Retina (tissue), 1 donor: ENCODE measurements around the gene DNAH10.
"Not testable (repeated sequence)": the region's sequence is repeated elsewhere in the genome, so short reads cannot be mapped to it uniquely, and the experiment has no call there.

ENCODE experiments used
- DNase-seq: peaks from one replicate; pipeline ENCODE4 v3.0.0-alpha.2; 2016

DNAH10 gene

DNA sequence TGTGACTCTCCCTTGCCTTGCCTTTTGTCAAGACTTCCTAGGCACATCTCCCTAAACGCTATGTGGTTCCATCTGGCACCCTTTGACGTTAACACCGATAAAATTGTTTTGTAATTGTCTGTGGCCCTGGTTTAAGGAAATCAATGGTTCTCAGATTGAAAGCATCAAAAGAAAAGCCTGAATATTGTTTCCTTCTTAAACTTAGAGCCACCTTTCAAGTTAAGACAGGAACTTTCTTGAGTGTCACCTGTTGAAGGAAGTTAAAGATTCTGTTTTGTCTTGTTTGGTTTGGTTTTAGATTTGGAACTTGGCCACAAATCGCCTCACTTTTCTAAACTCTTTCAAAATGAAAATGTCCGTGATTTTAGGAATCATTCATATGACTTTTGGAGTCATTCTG lies 14.8 kb upstream of the DNAH10 start:
- DNase-seq = no peak

DNA sequence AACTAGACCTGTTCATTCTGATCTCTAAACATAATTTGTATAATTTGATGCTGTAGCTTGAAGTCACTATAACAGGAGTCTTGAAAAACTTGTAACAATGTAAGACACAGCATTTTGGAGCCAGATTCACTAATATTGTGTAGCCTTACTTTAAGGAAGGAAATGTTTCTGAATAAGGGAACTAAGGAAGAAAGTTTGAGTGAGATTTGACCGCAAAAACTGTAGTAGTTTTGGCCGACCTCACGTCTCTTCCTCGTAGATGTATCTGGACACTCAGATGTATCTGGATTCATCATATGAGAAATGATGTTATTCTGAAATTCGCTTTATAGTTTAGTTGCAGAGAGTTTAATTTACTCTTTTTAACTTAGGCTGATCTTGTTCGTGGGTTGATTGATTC lies 13.9 kb upstream of the DNAH10 start:
- DNase-seq = no peak

DNA sequence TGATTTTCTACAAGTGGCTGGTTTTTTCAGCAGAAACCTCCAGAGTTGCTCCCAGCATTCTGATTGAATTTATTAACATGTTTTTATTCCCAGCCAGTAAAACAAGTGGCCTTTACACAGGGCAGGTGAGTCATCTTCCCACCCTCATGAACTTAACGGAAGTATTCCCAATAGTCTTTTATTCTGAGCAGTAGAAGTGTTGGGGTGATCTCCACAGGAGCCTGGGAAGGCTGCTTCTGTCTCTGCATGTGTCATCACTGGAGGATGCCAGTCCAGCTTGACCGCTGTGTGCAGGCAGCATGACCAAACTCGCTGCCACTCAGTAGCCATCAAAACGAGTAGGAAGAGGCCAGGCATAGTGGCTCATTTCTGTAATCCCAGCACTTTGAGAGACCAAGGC lies 13.4 kb upstream of the DNAH10 start:
- no peak for DNase-seq

DNA sequence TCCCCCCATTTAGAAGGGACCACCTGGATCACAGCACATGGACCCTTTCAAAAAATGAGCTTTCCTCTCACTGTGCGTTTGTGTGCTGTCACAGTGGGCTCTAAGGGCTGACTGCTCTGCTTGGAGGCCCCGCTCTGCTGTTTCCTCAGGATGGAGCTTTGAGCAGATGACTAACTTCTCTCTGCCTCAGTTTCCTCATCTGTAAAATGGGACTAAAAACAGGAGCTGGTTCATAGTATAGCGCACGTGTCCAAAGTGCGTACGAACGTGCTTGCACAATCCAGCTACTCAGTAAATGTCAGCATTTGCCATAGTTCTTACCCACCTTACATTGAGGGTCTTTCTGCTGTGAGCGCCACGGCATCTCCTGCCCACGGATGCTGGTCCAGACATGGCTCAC lies 12.7 kb upstream of the DNAH10 start:
- DNase-seq = no peak

DNA sequence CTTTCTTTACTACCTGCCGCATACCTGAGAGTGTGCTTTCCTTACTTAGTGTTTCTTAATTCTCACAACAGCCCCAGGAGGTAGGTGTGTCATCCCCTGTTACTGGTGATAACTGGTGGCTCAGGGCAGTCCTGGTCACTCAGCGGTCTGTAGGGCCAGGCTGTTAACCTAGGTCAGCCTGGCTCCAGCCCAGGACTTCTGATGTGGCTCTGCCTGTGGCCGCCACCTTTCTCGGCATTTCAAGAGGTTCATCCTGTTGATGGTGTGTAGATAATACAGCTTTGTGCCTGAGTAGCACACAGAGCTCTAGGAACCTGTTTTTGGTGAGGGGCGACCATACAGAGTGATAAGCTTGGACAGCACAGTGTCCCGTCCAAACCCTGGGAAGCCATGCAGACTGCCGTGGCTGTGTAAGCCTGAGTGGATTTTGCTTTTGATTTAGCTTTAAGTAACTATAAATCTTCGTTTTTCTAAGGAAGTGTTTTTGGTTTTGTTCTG lies 11.9 kb upstream of the DNAH10 start:
- no peak for DNase-seq

DNA sequence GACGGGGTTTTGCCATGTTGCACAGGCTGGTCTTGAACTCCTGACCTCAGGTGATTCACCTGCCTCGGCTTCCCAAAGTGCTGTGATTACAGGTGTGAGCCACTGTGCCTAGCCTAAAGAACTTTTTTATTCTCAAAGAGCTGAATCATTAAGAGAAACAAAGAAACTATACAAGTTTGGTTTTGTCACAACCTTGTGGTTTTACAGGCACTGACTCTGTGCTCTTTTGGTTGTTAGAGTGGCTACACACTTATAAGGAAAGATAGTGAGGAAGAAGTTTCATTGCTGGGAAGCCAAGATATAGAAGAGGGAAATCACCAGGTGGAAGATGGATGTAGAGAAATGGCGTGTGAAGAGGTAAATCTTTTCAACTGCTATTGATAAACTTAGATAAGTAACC lies 10.1 kb upstream of the DNAH10 start:
- DNase-seq = no peak

DNA sequence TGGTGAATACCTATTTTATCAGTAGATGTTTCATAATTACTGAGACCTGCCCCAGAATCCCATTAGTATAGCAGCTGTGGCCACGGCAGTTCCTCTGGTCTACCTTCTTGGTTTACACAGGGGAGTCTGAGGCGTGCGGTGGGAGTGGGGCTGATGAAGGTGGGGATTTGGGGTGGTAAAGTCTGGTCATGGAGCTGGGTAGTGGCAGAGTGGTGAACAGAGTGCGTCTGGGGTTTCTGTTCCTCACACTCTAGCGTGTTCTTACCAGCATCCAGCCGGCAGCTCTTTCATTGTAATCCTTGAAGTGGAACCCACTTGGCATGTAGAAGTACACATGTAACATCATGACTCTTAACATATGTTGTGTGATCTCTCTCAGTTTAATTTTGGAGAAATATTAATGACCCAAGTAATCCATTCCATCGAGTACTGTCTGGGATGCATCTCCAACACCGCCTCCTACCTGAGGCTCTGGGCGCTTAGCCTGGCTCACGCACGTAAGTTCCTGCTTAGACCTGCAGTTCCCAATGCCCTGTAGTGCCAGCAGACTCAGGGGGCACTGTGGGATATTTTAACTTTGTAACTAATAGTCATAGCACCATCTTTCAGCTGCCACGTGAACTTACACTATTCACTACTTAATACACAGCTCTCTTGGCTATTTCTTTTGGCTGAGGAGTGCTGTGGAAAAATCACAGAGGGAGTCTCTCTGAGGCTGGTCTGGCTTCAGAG lies 7.9 kb upstream of the DNAH10 start:
- no peak for DNase-seq

DNA sequence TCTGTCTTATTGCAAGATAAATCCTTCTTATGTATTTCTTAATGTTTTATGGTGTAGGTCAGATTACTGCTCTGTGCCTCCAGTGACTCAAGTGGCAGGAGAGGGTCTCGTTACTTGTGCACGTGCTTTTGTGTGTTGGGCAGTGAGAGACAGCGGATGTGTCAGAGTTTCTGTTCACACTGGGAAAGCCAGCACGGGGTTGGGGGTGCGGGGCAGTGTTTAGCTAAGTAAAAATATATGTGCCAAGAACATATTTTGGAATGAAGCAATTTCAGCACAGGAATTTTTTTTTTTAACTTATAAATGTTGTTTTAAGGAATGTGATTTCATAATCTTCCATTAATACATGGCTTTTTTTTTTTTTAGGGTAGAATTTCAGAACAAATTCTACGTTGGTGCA lies 4.5 kb upstream of the DNAH10 start:
- no peak for DNase-seq

DNA sequence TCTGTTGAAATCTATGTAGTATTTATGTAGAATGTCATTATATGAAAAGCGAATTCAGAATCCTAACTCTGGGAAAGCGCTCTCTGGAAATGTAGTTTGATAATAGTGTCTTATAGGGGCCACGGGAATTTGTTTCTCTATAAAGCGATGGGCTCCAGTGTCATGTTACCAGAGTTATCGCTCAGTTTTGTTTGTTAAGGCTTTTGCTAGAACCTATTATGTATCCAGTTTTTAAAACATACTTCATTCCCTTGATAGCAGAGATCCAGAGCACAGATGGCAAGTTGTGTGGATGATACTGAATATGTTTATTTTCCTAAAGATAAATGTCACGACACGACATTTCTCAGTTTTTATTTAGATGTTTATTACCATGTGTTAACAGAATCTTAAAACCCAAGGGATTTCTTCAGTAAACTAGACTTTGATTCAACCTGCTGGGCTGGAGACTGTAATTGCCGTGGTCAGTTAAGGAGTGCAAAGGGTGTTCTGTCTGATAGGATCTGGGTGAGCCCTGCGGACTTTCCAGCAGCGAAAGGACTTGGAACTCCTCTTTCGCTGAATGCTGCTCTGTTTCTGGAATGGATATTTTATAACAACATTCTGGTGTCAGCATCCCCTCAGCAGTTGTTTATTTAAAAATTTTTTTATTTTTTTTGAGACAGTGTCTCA lies 1.7 kb upstream of the DNAH10 start:
- no peak for DNase-seq

DNA sequence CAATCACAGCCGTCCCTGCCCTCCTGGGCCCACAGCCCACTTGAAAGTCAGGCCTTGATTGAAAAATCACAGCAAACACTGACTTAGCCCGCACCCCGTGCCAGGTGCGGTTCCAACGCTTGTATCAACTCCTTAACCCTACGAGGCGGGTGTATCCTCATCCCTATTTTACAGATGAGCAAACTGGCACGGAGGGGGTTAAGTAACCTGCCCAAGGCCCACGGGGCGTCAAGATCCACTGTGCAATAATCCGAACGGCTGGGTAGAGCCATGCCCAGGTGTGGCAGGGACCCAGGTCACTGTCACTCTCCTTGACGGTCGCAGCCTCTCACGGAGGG lies 583 bp downstream of the DNAH10 start:
- DNase-seq = no peak

DNA sequence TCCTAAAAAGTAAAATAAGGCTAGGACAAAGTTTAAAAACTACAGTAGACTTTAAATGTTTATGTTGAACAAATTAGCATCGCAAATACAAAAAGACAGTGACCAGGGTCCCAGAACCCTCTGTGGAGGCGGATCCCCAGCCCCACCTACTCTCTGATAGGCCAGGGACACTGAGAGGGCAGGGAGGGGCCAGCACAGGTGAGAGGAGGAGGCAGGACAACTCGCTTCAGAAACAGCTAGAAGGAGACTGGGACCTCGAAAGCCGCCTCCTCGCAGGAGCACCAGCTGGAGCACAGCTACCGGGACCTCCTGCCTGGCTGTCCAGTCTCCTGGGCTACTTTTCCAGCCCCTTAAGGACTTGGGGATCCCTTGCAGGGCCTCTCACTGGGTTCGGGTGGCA lies 992 bp downstream of the DNAH10 start:
- no peak for DNase-seq

DNA sequence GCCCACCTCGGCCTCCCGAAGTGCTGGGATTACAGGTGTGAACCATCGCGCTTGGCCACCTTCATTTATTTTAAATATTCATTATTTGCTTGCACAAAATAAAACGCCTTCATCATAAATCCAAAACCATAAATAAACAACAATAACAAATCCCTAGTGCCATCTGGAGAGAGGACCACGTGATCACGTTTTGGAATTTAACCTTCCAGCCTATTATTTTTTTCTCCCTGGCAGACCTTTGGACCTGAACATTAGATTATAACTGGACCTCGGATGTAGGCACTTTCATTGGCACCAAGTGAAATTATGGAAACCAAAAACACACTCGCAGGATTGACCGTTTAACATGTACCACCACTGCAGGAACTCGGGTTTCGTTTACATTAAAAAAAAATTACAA lies 2.0 kb downstream of the DNAH10 start:
- DNase-seq = no peak

DNA sequence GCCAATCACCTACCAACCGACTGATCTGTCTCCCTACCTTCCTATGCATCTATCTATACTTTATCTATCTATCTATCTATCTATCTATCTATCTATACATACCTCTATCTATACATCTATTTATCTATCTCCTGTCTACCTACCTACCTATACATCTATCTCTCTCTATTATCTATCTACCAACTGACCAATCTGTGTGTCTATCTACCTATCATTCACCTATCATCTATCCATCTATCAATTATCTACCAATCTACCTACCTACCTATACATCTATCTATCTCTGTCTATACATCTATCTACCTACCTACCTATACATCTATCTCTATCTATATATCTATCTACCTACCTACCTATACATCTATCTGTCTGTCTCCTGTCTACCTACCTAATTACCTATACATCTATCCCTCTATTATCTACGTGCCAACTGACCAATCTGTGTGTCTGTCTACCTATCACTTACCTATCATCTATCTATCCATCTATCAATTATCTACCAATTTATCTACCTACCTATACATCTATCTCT lies 3.5 kb downstream of the DNAH10 start:
- DNase-seq = no peak

DNA sequence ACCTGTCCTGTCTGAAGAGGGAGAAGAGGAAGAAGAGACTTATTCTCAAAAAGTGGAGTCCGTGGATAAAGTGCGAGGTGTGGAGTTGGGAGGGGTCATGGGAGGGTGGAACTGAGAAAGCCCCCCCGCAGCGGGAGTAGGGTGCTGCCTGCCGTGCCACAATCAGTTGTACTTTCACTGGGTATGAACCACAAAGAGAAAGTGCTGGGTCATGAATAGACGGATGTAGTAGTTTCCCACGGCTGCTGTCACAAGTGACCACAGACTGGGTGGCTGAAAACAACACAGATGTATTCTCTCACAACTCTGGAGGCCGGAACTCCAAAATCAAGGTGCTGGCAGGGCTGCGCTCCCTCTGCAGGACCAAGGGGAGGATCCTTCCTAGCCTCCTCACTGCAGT lies 5.5 kb downstream of the DNAH10 start:
- no peak for DNase-seq

DNA sequence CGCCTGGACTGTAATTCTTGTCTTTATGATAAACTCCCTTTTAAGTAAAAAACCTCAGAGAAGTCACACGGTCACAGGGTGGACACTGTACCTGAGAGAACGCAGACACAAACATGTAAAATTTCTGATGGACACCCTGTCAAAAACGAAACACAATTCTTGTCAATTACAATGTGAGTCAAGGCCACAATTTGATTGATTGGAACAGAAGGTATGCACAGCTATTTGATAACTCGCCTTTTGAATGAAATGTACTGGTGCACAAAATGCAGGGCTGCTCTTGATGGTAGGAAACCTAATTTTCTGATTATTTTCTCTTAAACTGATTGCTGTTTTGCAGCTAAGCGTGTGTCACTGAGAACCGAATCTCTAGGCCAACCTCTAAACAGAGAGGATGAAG lies 9.2 kb downstream of the DNAH10 start:
- DNase-seq = no peak

DNA sequence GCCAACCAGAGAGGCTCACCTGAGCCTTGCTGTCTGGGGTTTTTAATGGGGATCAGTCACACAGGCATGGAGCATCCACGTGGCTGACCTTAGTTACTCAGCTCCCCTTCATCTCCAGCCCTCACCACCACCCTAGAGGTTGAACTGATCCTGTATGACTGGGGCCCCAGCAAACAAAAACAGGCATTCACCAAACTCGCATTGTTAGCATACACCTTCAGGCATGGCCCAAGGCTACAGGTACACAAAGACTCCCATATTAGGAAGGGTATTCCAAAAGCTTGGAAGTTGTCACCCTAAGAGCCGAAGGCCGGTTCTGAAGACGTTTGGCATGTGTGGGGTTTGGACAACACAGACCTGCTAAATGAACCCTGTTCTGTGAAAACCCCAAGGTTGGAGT lies 10.0 kb downstream of the DNAH10 start:
- no peak for DNase-seq

DNA sequence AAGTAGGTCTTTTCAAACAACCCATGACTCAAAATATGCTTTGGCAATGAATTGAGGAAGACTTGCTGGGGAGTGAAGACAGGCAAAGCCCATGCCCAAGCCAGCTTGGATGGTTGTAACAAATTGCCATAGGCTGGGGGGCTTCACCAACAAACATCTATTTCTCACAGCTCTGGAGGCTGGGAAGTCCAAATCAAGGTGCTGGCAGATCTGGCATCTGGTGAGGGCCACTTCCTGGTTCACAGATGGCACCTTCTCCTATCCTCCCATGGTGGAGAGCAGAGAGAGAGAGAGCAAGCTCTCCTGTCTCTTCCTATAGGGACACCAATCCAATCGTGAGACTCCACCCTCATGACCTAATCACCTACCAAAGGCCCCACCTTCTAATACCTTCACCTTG lies 11.3 kb downstream of the DNAH10 start:
- DNase-seq = no peak

DNA sequence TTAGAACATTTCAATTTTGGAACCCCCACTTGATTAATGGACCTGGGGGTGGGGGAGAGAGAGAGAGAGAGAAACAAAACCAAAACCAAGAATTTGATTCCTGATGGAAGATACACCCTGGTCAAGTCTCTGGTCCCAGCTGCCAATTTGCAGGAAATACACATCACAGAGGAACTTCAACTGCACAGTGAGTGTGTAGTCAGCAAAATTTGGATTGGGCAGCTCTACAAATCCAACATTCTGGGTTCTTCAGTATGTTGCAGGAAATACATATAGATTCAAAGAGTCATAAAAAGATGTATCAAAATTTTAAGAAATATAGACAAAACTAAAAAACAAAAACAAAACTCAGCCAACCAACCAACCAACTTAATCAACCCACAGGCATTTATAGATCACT lies 17.4 kb downstream of the DNAH10 start:
- no peak for DNase-seq

DNA sequence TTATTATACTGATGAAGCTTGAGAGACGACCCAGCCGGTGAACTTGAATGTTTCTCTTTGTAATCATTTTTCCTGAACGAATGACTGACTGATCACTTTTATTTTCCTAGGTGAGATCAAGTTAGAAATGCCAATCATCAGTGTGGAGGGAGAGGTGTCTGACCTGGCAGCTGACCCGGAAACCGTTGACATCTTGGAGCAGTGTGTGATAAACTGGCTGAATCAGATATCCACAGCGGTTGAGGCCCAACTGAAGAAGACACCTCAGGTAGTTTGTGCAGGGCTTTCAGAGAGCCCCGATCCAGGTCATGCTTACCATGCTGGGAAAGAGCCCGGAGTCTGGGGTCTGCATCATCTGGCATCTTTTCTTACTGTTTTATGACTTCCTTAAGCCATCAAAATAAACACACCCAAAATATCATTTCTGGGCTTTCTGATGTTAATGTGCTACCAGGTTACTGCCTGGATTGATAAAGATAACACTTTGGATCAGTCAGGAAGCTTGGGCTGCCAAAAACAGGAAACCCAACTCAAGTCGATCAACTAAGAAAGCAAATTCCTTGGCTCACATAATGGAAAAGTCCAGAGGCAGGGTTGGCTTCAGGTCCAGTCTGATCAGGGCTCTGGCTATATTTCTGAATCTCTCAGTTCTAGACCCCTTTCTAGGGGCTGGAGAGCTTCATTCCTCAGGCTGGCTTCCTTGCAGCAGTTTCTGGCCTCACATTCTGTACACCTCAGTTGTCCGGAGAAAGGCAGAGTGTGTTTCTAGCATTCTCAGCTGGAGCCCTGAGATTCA lies 21.1 kb downstream of the DNAH10 start:
- no peak for DNase-seq

DNA sequence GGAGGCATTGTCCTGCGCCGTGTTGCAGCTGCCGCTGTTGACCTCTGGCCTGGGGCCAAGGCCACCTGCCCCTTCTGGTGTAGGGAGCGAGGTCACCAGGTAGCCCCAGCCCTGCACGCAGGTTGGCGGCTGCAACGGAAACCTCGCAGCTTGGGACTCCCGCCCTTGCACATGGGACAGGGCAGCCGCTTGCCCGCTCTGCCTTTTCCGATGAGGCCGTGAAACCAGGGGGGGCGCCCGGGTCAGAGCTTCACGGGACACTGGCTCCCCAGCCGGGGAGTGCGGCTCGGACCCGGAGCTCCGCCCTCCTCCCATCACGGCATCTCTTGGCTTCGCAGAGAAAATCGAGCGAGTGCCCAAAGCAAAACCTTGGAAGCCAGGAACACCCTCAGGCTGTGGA lies 25.4 kb downstream of the DNAH10 start:
- no peak for DNase-seq

DNA sequence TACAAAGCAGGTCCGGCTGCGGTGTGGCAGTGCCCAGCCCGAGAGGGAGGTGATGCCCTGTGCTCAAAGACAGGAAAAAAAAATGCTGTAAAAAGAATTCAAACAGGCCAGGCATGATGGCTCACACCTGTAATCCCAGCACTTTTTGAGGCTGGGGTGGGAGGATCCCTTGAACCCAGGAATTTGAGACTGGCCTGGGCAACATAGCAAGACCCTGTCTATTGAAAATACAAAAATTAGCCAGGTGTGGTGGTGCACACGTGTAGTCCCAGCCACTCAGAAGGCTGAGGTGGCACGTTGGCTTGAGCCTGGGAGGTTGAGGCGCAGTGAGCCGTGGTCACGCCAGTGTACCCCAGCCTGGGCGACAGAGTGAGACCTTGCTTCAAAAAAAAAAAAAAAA lies 26.4 kb downstream of the DNAH10 start:
- no peak for DNase-seq

DNA sequence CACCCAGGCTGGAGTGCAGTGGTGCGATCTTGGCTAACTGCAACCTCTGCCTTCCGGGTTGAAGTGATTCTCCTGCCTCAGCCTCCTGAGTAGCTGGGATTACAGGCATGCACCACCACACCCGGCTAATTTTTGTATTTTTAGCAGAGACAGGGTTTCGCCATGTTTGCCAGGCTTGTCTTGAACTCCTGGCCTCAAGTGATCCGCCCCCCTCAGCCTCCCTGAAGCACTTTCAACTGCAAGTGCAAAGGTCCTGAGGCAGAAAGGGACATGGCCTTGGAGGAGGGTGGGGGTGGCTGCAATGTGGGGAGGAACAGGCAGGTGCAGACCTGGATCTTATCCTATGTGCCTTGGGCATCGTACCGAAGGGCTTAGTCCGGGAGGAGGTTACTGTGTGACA lies 27.3 kb downstream of the DNAH10 start:
- DNase-seq = not testable (repeated sequence)

DNA sequence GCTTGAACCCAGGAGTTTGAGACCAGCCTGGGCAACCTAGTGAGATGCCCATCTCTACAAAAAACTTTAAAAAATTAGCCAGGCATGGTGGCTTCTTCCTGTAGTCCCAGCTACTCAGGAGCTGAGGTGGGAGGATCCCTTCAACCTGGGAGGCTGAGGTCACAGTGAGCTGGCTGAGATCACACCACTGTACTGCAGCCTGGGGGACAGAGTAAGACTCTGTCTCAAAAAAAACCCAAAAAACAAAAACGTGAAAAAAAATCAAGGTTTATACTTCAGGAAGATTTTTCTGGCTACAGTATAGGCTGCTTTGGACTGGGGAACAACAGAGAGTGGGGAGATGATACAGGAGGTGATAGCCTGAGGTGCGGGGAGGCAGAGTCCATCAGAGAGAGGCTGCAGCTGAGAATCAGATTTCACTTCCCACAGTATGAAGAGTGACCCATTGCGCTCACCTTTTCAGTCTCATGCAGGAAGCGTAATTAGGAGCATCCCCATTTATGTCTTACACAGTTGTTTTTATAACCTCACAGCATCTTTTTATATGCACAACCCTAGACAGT lies 28.9 kb downstream of the DNAH10 start:
- DNase-seq = no peak

DNA sequence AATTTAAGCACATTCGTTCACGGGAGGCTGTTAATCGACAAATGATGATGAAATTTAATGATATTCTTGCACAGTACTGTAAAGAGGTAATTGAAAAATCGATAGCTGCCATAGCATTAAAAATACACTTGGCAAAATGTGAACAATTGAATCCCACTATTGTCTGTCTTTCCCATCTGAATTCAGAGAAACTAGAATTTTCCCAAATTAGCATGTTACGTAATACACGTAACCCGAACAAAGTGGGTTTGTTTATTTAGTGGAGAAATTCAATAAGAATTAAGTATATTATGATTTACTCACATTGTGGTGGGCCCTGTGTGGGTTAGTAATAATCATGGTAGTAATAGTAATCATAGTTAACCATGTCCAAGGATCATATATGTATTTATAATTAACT lies 31.9 kb downstream of the DNAH10 start:
- no peak for DNase-seq
